Left cardiac atrium (tissue), 4 donors: ENCODE measurements around the gene CACNA1S. TPM values are rescaled to one million over a fixed set of nuclear protein-coding genes. Genes with fewer than 3 reads are reported as not detected.

Source experiments
- ATAC-seq, 2 donors: fragments of 200-7000 bp; cut with Tn5 transposase; one replicate each; pipeline ENCODE4 v1.9.1; 2020; ENCODE audit warnings: mild to moderate bottlenecking in 2 of 2, moderate library complexity in 2 of 2
- DNase-seq: peaks from one replicate; pipeline ENCODE4 v3.0.0-alpha.2; 2020
- intact Hi-C, 2 donors: fragments of 100-400 bp; cut with DNase I; formaldehyde crosslinking; loops; one replicate each; pipeline versions ENCODE4 v1.14.1 to v1.15.1; 2022 to 2023
- total RNA-seq, 2 donors: library from RNA; stranded (reverse); fragmentation: NEBNext Ultra II Directional; extraction: Animal tissue kit (Norgen Biotek cat#: 25700); gene quantifications; one replicate each; pipeline ENCODE4 v1.2.1, GENCODE V29; 2021
- donor health status: DM: no; HTN: yes; CAD: no.
- donor health status: DM: no; HTN: yes; CAD: no; lungs with severe emphysema.
- donor health status: DM: yes; HTN: yes; CAD: no.
- donor health status: Dilated cardiomyopathy.

CACNA1S gene
- total RNA-seq, 2 donors from 2014 or later = not detected

DNA sequence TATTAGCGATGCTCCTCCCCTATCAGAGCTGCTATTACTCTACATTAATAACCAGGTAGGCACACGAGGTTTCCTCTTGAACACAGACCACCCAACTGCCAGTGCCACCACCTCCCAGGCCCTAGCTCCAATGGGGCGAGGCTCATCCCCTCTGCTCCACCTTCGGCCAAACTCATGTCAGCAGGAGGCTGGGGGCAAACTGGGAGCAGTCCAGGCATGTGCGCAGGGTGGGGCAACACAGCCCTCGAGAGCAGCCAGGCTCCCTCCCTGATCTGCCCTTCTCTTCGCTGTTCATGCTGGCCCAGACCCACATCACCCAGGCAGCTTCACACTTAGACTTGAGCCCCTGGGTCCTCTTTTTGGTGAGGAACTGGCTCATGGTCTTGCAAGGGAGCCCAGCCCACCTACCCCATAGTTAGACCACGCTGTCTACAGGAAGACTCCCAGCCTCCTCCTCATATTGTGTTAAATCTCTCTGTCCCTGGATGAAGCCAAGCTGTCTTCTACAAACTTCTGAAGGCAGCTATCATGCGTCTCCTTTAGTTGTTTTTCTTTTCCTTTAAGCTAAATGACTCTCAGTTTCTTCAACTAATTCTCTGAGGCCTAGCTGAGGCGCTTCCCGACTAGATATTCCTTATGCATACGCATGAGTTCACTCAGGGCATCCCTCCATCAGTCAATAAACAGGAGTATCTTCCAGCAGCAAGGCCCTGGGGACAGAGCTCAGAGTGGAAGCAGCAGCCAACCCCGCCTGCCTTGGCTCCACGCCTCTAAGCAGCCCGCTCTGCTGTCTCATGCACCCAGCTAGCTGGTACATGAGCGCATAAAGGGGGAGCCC lies 30.0 kb upstream of the CACNA1S start:
- intact Hi-C loops = no loop called here
- ATAC-seq (peak; percentile 35 to 64), DNase-seq (peak; percentile 56)

DNA sequence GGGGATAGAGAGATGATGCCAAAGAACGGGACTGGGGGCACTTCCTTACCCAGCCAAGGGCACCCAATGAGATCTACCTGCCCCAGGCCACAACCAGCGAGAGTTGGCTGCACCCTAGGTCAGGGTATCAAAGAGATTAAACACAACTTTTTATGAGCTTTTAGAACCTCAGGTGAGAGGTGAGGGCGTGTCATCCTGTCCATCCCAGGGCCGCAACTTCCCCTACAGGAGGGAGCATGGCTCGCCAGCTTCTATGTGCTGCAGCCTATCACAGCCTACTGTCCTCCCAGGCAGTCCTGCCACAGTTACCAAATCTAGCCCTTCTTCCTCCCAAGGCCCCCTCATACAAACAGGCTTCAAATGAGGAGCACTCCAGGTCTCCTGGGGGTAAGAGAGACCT lies 29.2 kb upstream of the CACNA1S start:
- ATAC-seq = no peak
- intact Hi-C loops = no loop called here
- DNase-seq = no peak

DNA sequence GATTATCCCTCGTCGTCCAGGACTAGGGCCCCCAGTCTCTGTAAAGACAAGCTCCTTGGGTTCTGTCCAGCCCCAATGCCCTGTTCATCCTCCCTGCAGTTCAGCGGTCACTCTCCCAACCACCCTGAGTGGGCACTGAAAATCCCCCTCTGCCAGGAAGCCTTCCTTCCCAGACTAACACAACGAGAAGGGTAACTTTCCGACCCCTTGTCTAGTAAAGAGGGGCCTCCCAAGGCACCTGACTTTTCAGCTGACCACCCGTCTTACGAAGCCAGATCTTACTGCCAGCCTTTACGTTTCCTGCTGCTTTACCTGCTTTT lies 28.7 kb upstream of the CACNA1S start:
- DNase-seq = no peak
- intact Hi-C loops = no loop called here
- no peak for ATAC-seq

DNA sequence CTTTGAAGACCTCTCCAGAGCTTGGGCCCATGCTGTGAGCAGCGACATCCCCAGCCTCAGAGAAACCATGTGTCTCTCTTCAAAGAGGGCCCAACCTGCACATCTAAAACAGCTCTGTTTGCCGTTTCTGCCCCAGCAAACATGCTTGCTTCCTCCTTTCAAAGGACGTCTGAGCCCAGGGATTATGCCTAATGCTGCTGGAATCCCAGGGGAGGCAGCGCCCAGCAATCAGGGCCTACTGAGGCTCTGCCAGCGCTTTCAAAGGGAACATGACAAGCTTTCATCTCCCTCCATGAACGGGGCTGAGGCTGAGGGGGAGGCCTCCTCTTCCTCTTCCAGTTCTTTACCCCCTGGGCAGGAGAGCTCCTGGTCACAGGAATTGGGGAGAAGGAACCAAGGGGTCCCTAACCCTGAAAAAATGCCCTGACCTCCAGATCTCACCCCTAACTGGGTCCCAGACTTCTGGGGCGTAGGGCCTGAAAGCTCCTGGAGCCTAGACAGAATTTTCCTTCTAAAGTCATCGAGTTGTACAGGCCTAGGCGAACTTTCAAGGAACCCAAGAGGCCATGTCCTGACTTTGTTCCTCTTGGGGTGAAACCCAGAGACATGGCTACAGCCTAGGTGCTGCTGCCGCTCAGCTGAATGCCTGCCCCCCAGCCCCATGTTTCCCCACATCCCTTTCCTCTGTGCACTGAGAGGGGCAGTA lies 28.2 kb upstream of the CACNA1S start:
- DNase-seq (no peak), ATAC-seq (no peak)
- intact Hi-C loops = no loop called here

DNA sequence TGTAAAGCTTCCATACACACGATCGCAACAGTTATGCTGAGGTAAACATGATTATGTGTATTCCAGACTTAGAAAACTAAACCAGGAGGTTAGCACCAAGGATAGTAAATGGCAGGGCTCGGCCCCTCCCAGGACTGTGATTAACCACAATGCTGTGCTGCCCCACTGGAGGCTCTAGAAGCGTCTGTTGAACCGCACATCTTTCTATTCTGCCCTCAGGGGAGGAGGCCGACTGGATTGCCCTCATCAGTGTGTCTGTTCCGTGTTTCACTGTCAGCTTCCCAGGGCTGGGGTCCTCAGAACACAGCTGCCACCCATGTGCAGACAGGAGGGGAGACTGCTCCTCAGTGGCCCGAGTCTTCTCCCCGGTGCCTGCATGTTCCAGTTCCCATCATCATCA lies 27.5 kb upstream of the CACNA1S start:
- DNase-seq (no peak), ATAC-seq (no peak)
- intact Hi-C loops = no loop called here

DNA sequence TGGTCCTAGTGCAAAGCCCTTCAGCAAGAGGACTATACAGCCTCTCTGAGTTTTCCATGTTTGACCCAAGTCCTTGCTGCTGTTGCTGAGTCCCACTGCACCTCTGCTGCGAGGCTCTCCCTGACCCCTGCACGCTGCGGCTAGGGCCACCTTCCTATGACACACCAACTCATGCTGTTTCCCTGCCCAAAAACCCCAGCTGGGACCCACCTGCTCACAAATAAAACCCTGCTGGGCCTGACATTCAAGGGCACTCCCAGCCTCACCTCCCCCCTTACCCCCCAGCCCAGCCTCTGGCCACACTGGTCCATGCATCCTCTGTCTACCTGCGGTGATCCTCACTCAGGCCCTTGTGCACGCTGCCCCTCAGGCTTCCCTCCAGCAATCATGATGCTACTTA lies 27.1 kb upstream of the CACNA1S start:
- DNase-seq = no peak
- intact Hi-C loops = no loop called here

DNA sequence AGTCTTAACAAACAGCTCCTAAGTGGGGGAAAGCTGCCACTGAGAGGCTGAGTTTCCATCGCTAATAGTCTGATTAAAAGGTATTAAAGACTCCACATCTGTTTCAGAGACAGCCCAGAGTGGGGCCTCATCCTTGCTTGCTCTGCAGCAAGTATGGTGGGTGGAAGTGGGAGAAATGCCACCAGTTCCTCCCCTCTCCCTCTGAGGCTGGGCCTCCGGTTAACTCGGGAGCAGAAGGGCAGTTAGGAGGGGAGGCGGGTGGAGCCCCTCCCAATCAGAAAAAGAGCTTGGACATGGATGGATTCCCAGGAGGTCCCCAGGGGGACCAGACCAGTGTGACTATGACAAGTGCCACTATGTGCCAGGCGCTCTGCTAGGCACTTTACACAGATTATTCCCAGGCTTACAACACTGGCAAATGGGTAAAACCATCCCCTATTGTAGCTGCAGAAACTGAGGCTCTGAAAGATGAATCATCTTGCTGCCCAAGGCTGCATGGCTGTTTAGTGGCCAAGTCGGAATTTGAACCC lies 26.1 kb upstream of the CACNA1S start:
- DNase-seq (no peak), ATAC-seq (no peak)
- intact Hi-C loops = no loop called here

More for the DNA sequence above, 27.1 kb upstream of the CACNA1S start:
- no peak for ATAC-seq

DNA sequence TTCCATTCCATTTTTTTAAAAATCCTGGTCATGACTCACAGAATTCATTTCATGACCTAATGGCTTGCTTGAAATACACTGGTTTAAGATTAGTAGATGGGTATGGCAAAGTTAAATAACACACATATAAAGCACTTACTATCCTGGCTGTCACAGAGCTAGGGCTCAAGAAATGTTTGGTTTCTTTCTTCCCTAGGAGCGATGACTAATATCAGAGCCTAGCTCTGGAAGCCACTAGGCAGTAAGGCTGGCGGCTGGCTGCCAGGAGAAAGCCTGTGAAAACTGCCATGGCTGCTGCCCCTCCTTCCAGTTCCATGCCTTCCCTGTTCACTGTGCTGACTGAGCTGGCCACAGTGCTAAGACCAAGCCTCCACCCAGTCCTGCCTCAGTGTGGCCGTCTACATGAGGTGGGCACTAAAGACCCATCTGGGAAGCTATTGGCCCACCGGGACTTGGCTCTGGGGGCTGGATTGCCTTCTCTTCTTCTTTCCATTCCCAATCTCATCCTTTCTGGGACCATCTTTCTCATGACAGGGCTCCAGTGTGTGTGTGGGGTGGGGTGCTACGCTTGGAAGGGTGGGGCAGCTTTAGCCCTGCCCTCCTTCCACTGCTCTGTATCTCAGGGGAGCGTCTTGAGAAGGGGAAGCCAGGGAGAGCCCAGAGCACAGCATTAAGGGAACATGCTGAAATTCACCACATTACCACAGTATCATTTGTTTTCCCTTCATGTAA lies 25.5 kb upstream of the CACNA1S start:
- ATAC-seq = peak; percentile 72 to 75
- intact Hi-C loops = no loop called here
- DNase-seq = peak; percentile 74

DNA sequence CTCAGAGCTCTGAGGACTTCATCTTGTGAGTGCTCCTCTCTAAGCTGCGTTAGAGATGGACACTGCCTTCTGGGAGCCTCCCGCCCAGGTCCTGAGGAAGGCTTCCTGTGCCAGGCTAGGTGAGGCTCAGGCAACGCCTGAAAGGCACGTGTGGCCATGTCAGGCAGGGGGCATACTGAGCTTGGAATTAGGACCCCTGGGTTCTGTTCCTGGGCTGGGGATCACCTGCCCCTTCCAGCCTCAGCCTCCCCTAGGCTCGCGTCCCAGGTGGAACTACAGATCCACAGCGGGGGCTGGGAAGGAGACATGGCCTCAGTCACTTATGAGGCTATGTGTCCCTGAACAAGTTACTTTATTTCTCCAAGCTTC lies 24.8 kb upstream of the CACNA1S start:
- intact Hi-C loops = no loop called here
- no peak for ATAC-seq
- DNase-seq = no peak

DNA sequence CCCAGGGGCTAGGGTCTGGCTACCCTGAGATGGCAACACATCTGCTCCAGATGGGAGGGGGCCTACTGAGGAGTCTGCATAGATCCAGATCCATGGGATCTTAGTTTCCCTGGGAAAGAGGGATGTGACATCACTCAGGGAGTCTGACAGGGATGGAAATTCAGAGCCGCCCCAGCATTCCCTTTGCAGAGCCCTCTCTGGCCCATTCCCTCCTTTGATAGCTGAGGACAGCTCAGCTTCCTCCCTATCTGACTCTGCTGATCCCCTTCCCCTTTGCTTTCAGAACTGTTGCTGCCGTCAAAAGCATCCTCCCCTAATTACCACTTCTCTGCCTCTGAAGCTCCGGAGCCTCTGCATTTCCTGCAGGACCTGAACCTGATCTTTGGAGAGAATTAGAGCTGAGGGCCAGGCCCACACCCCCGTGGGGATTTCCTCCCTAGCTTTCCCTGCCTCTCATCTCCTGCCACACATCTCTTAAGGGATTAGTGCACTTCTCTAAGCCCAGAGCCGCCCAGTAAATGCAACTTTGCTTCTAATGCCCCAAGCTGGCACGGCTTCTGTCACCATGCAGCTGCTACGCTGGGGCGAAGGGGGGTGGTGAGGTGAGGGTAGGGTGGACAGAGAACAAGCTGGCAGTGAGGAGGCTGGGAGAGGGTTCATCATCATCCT lies 24.3 kb upstream of the CACNA1S start:
- DNase-seq (no peak), ATAC-seq (no peak)
- intact Hi-C loops = no loop called here

DNA sequence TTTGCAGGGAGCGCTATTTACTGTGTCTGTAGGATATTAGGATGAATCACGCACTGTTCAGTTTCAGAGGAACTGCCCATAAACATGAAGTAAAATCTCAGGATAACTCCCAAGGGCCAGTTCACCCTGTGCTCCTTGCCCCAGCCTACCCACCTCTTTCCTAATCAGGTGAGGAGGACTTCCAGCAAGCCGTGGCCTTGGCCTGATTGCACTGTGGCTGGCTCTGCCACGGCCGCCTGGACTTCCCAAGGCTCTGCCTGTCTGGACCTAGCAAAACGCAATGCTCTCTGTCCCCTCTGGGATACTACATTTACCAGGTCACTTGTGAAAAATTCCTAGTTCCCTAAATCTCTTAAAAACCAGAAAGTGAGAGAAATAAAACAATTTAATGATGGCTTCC lies 22.2 kb upstream of the CACNA1S start:
- no peak for ATAC-seq
- no peak for DNase-seq
- intact Hi-C loops = no loop called here

DNA sequence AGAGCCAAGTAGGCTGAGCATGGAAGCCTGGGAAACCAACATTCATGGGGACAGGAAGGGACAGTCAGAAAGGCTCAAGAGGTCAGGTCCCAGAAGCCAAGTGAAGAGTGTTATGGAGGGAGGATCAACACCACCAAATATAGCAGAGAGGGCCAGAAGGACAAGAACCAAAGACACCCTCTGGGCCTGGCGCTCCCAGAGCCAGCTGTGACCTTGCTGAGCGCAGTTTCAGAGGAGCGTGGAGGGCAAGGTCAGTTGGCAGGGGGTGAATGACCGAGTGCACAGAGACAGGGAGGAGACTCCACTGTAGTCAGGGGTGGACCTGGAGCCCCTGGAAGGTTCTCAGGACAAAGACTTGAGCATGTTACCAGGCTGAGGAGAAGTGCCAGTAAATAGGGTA lies 19.2 kb upstream of the CACNA1S start:
- DNase-seq (no peak), ATAC-seq (no peak)
- intact Hi-C loops = no loop called here

DNA sequence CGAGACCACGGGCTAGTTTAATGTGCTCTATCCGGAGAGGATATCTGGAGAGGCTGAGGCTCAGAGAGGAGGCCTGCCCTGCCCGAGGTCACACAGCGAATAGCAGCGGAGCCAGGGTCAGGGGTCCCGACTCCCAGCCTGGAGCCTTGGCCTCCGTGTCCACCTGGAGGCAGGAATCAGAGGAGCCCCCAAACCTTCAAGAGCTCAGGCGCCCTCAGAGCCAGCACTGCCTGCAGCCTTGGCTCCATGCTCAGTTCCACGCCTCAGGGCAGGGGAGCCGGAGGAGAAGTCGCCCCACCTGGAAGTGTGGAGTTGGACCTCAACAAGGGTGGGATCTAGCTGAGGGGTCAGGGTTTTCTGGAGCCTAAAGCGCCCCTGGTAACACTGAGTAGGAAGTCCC lies 16.7 kb upstream of the CACNA1S start:
- intact Hi-C loops = no loop called here
- ATAC-seq (no peak), DNase-seq (no peak)

DNA sequence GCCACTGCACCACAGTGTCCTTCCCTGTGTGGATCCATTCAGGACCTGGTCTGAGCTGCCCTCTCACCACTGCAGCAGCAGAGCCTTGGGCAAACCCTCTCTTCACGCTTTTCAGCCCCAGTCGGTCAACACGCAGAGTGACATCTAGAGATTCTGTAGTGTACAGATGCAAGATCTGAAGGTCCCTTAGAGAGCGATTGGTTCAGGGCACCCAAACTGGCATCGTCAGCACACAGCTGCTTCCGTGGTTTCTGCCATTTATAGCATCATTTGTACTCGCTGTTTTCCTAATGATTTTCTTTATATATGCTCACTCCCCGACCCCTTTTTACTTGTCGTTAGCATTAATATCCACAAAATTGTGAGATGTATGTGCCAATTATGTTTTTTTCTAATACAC lies 16.2 kb upstream of the CACNA1S start:
- DNase-seq = no peak
- ATAC-seq = no peak
- intact Hi-C loops = no loop called here

DNA sequence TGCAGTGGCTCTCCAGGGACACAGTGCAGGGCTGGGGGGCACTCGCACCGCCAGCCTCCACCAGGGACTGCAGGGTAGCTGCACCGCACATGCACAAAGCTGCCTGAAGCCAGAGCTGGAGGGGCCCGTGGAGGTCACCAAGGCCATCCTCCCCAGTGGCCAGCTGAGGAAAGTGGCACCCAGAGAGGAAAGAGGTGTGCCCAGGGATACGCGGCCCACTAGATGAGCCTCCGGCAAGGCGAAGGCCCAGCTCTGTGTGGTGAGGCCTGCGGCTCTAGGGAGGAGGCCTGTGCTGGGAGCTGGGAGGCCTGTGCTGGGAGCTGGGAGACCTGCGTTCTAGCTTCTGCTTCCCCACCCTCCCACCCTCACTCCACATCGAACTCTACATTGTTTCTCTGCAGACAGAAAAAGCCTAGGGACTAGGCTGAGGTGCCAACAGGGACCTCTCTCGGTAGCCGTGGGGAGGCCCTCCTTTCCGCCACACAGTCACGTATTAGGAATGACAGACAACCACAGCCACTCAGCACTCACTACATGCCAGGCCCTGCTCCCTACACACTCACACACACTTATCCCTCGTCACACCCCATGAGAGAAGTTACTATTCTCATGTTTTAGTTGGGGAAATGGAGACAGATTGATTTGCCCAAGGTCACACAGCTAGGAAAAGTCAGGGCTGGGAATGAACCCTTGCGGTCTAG lies 15.7 kb upstream of the CACNA1S start:
- no peak for DNase-seq
- intact Hi-C loops = no loop called here
- no peak for ATAC-seq

DNA sequence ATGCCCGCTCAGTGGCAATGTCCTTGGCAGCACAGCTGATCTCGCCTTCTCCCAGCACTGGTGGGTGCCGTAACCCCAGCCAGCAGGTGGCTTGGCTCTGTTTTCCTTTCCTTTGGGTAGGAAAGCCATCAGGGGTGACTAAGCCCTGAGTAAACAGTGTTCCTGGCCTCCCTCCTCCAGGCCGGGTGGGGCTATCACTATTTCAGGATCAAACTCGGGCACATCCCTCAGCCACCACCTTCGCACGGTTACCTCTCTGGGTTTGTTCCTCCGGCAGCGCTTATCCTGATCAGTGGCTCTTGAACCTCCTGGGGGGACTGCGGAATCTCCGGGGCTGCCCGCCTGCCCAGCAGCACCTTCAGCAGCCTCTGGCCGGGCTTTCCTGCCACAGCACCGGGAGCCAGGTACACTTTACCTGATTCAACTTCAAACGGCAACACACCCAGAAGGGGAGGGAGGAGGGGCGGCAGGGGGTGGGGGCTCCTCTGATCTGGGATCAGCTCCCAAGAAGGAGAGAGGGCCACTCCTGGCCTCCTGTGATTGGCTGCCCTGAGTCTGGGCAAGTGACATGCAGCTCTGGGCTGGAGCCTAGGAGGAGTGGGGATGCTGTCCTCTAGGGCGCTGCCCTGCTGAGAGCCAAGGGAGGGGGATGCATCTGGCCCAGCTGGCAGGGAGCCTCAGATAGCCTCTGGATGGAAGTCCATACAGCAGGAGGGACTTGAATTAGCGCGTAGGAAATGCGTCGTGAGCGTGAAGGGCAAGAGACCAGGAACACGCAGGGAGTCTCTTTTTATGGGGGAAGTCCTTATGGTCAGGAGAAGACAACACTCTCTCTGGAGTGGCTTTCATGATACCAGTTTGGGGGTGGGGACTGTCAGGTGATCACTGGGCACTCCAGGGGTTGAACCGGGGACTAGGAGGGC lies 14.9 kb upstream of the CACNA1S start, which contains the start of gene ASCL5:
Gene ASCL5 (minus strand): TSS at position 353 of the 923 bp plus-strand sequence. CDS start 11,812 bp downstream, outside the sequence.
- DNase-seq (no peak), ATAC-seq (no peak)
- intact Hi-C loops = no loop called here

DNA sequence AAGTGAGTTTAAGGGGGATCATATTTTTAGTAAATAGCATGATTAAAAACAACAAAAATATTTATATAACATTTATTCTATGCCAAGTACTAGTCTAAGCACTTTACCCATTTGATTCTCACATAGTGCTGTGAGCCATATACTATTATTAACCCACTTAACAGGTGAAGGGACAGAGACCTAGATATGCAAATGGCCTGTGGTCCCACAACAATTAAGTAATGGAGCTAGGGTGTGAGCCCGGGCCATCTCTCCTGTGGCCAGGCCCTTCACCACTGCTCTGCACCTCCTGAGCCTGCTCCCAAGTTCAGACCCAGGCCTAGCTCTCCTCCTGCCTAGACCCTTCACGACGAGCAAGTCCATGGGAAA lies 14.2 kb upstream of the CACNA1S start:
- no peak for ATAC-seq
- intact Hi-C loops = no loop called here
- DNase-seq = no peak

DNA sequence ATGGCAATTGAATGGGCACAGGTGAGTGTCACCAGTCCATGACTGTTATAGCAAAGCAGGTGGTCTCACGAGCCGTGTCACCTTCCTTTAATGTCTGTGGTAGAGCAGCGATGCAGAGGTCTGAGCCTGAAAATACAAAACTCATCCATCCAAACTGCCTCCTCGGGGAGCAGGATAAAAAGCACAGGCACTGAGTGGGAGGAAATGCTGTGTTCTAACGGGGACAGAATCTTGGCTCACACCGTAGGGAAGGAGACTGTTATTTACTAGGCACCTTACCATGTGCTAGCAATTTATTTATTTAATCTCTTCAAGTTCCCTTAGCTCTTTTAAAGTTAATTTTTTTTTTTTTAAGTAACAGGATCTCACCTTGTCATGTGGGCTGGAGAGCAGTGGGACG lies 13.6 kb upstream of the CACNA1S start:
- peak in 1 of 2 donors; percentile 34 for ATAC-seq

More for the DNA sequence above, 13.6 kb upstream of the CACNA1S start:
- DNase-seq = no peak
- intact Hi-C loops = no loop called here
